Calu3 (cell line): Measurements from ENCODE around the gene PSORS1C2. TPM values are rescaled to one million over a fixed set of nuclear protein-coding genes. Genes with fewer than 3 reads are reported as not detected.

Experiments
- BruUV-seq: library from RNA; stranded (reverse); fragments of 400-500 nt; replicated peaks from 2 replicates; lab custom pipeline; 2021; lab: Mats Ljungman, UMichigan
- CTCF ChIA-PET: fragments of 300-600 bp; sonication (Branson Sonifier 250); formaldehyde crosslinking; loops from one replicate; lab custom pipeline; 2022; ENCODE audit warnings: antibody characterized with exemption; lab: Charles Lee
- DNase-seq: peaks from one replicate; pipeline ENCODE4 v3.0.0; 2022
- H3K27ac Mint-ChIP-seq: one replicate; pipeline ENCODE4 v1.8.0; 2022; ENCODE audit warnings: mixed read lengths; ENCODE audit not compliant: unreplicated experiment
- H3K27me3 Mint-ChIP-seq: one replicate; pipeline ENCODE4 v1.8.0; 2022; ENCODE audit warnings: mixed read lengths; ENCODE audit not compliant: unreplicated experiment
- H3K36me3 Mint-ChIP-seq: one replicate; pipeline ENCODE4 v1.8.0; 2022; ENCODE audit warnings: mild to moderate bottlenecking, moderate library complexity, mixed read lengths; ENCODE audit not compliant: insufficient read depth, unreplicated experiment
- H3K4me1 Mint-ChIP-seq: one replicate; pipeline ENCODE4 v1.8.0; 2022; ENCODE audit warnings: mild to moderate bottlenecking, low read depth, mixed read lengths; ENCODE audit not compliant: unreplicated experiment
- H3K4me3 Mint-ChIP-seq: one replicate; pipeline ENCODE4 v1.8.0; 2022; ENCODE audit warnings: mild to moderate bottlenecking, low read depth, moderate library complexity, mixed read lengths; ENCODE audit not compliant: unreplicated experiment
- H3K9me3 Mint-ChIP-seq: one replicate; pipeline ENCODE4 v1.8.0; 2022; ENCODE audit warnings: low read depth, mixed read lengths; ENCODE audit not compliant: unreplicated experiment
- intact Hi-C: fragments of 100-400 bp; cut with micrococcal nuclease; formaldehyde crosslinking; loops from one replicate; pipeline ENCODE4 v1.10.0; 2022; ENCODE audit not compliant: unreplicated experiment
- total RNA-seq: library from RNA; stranded (reverse); gene quantifications from 2 replicates; pipeline ENCODE4 v1.2.3, GENCODE V29; 2022
- TF ChIP-seq, protein P1 (sequence below): fragments of 200-600 bp; IDR thresholded peaks from one replicate; pipeline ENCODE4 v1.8.0; 2022; ENCODE audit warnings: antibody characterized with exemption; ENCODE audit not compliant: unreplicated experiment

The PSORS1C2 gene
- total RNA-seq, 1 experiment from 2014 or later = not detected

DNA sequence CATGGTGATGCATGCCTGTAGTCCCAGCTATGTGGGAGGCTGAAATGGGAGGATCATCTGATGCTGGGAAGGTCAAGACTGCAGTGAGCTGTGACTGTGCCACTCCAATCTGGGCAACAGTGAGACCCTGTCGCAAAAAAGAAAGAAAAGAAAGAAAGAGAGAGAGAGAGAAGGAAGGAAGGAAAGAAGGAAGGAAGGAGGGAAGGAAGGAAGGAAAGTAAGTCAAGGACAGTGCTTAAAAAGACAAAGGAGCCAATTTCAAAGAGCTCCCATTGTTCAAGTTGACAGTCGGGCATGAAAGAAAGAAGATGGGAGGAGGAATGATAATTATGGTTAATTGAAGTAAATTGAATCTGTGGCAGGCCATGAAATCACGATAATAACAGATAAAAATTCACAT, 42.7 kb downstream of the PSORS1C2 start:
- no peaks in the 10 kb centered on the region for H3K27me3 Mint-ChIP-seq
- TF ChIP-seq, protein P1, sequence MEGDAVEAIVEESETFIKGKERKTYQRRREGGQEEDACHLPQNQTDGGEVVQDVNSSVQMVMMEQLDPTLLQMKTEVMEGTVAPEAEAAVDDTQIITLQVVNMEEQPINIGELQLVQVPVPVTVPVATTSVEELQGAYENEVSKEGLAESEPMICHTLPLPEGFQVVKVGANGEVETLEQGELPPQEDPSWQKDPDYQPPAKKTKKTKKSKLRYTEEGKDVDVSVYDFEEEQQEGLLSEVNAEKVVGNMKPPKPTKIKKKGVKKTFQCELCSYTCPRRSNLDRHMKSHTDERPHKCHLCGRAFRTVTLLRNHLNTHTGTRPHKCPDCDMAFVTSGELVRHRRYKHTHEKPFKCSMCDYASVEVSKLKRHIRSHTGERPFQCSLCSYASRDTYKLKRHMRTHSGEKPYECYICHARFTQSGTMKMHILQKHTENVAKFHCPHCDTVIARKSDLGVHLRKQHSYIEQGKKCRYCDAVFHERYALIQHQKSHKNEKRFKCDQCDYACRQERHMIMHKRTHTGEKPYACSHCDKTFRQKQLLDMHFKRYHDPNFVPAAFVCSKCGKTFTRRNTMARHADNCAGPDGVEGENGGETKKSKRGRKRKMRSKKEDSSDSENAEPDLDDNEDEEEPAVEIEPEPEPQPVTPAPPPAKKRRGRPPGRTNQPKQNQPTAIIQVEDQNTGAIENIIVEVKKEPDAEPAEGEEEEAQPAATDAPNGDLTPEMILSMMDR = no peak
- intact Hi-C loops = no loop called here

DNA sequence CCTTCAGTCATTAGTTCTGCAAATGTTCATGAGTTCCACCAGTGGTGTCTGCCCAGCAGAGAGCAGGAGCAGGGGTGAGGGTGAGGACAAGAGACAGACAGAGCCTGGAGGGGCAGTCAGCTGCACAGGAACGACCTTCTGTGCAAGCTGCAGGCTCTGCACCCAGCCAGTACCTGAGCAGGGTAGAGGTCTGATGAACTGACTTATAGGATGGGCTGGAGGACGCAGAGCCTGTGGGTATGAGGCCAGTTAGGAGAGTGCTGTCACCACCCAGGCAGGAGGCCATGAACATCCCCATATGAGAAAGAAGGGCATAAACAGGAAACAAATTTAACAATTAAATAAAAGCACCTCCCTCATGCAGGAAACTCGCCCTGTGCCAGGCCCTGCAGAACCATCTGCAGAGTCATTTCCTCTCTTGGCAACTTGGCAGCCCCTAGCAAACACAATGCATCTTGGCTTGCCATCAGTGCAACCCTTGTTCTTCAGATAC, 44.4 kb downstream of the PSORS1C2 start:
- H3K4me1 Mint-ChIP-seq = peaks cover 36% of the 10 kb centered on the region
- CTCF ChIA-PET = interaction anchor here (1.2 to 4.3 kb wide), 6 partner anchors 9 to 181 kb away, joined by 3 to 22 read pairs (median 8); partner anchors contain the start of genes PSORS1C1 and VARS2
- BruUV-seq = no TSS peak
- H3K27ac Mint-ChIP-seq = no peak overlapping the region
- TF ChIP-seq, protein P1 = no peak
- peak; percentile 53 for DNase-seq
- no peaks in the 10 kb centered on the region for H3K9me3 Mint-ChIP-seq
- intact Hi-C loops = no loop called here
- no peaks in the 10 kb centered on the region for H3K36me3 Mint-ChIP-seq
- H3K4me3 Mint-ChIP-seq = no peak overlapping the region
- H3K27me3 Mint-ChIP-seq = no peaks in the 10 kb centered on the region

More for the DNA sequence above, 42.7 kb downstream of the PSORS1C2 start:
- no peaks in the 10 kb centered on the region for H3K9me3 Mint-ChIP-seq
- no peak overlapping the region for H3K27ac Mint-ChIP-seq
- no peak for DNase-seq
- CTCF ChIA-PET = interaction anchor here (1.1 kb wide), 2 partner anchors 9 to 11 kb away, joined by 3 to 4 read pairs; no protein-coding TSS in a partner anchor
- H3K4me1 Mint-ChIP-seq = peaks cover 27% of the 10 kb centered on the region
- H3K36me3 Mint-ChIP-seq = no peaks in the 10 kb centered on the region
- H3K4me3 Mint-ChIP-seq = no peak overlapping the region
- BruUV-seq = no TSS peak

DNA sequence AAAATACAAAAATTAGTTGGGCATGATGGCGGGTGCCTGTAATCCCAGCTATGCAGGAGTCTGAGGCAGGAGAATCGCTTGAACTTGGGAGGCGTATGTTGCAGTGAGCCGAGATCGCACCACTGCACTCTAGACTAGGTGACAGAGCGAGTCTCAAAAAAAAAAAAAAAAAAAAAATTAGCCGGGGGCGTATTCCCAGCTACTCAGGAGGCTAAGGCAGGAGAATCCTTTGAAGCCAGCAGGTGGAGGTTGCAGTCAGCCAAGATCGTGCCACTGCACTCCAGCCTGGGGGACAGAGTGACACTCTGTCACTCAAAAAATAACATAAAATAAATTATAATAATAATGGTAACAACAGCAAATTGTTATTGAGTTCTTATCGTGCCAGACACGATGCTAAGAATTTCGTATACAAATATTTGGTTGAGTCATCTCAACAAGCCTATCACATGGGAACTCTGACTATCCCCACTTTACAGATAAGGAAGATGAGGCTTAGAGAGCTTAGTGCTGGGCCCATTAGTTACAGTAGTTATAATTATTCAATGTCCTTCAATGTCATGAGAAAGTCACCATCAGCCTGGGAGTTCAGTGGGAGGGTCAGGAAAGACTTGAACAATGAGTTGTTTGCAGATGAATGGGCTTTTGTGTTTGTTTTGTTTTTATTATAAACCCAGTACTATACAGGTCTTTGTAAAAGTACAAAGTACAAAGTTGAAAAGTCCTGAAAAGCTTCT, 45.9 kb downstream of the PSORS1C2 start:
- intact Hi-C loops = no loop called here
- no peak for DNase-seq
- BruUV-seq = no TSS peak
- Mint-ChIP-seq H3K27ac (no peak overlapping the region), H3K4me1 (peaks cover 36% of the 10 kb centered on the region), H3K9me3 (no peaks in the 10 kb centered on the region), H3K36me3 (no peaks in the 10 kb centered on the region), H3K27me3 (no peaks in the 10 kb centered on the region), H3K4me3 (no peak overlapping the region)
- TF ChIP-seq, protein P1 = no peak
- CTCF ChIA-PET = interaction anchor here (0.7 to 4.3 kb wide), 9 partner anchors 10 to 210 kb away, joined by 3 to 22 read pairs (median 7); partner anchors contain the start of genes PSORS1C1 and VARS2

DNA sequence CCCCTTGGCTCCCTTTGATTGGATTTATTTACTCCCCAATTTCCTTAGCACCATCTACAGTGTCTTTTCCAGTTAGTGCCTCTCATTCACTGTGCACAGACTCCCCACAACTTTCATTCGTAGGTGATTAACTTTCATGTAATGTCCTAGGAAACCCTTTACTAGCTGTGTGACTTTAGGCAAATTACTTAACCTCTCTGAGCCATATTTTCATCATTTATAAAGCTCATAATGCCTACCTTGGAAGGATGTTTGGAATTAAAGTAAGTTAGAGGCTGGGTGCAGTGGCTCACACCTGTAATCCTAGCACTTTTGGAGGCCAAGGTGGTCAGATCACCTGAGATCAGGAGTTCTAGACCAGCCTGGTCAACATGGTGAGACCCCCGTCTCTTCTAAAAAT, 46.6 kb downstream of the PSORS1C2 start:
- no peak overlapping the region for H3K4me3 Mint-ChIP-seq
- peaks cover 36% of the 10 kb centered on the region for H3K4me1 Mint-ChIP-seq
- DNase-seq = no peak
- H3K27me3 Mint-ChIP-seq = no peaks in the 10 kb centered on the region
- no peaks in the 10 kb centered on the region for H3K9me3 Mint-ChIP-seq
- H3K36me3 Mint-ChIP-seq = no peaks in the 10 kb centered on the region
- no peak overlapping the region for H3K27ac Mint-ChIP-seq
- intact Hi-C loops = no loop called here
- TF ChIP-seq, protein P1 = no peak
- no TSS peak for BruUV-seq
- CTCF ChIA-PET = interaction anchor here (0.6 to 4.3 kb wide), 7 partner anchors 11 to 287 kb away, joined by 3 to 22 read pairs (median 8); partner anchors contain the start of gene PSORS1C1
